Sigmoid colon (tissue), 4 donors: Measurements from ENCODE around the gene LYPD1.

Experiments used
- EP300 ChIP-seq, 4 donors: sonication (generic); formaldehyde crosslinking; IDR thresholded peaks; one replicate each; pipeline ENCODE4 v1.6.1; 2017; ENCODE audit warnings: antibody characterized with exemption in 4 of 4
- POLR2AphosphoS5 ChIP-seq, 4 donors: sonication (generic); formaldehyde crosslinking; IDR thresholded peaks; one replicate each; pipeline ENCODE4 v1.6.1; 2017; ENCODE audit warnings: antibody characterized with exemption in 4 of 4
- TF ChIP-seq, protein P1 (sequence below), 4 experiments: fragments of 450-650 bp in 3 of 4; fragments of 200-600 bp in 1 of 4; IDR thresholded peaks; one replicate each; pipeline ENCODE4 v1.5.1; 2016 to 2019; ENCODE audit warnings: antibody characterized with exemption in 4 of 4, mild to moderate bottlenecking in 3 of 4, moderate library complexity in 2 of 4

- TF ChIP-seq, protein P1, sequence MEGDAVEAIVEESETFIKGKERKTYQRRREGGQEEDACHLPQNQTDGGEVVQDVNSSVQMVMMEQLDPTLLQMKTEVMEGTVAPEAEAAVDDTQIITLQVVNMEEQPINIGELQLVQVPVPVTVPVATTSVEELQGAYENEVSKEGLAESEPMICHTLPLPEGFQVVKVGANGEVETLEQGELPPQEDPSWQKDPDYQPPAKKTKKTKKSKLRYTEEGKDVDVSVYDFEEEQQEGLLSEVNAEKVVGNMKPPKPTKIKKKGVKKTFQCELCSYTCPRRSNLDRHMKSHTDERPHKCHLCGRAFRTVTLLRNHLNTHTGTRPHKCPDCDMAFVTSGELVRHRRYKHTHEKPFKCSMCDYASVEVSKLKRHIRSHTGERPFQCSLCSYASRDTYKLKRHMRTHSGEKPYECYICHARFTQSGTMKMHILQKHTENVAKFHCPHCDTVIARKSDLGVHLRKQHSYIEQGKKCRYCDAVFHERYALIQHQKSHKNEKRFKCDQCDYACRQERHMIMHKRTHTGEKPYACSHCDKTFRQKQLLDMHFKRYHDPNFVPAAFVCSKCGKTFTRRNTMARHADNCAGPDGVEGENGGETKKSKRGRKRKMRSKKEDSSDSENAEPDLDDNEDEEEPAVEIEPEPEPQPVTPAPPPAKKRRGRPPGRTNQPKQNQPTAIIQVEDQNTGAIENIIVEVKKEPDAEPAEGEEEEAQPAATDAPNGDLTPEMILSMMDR (IDR thresholded peaks at IDR 0.05), result no peak
- TF ChIP-seq EP300 (IDR thresholded peaks at IDR 0.05) (no peak), POLR2AphosphoS5 (IDR thresholded peaks at IDR 0.05) (no peak)
Measured at GRCh38 chr2:132671151-132671835, 1.3 kb upstream of the LYPD1 start.
